GM12878 (cell line): ENCODE data around the gene SIK1. TPM values are rescaled to one million over a fixed set of nuclear protein-coding genes. Genes with fewer than 3 reads are reported as not detected.

Experiments
- ATAC-seq: fragments of 200-7000 bp; cut with Tn5 transposase; 3 replicates; pipeline ENCODE4 v1.9.1; 2020; ENCODE audit warnings: mild to moderate bottlenecking, moderate library complexity
- BruUV-seq: library from RNA; stranded (reverse); fragments of 400-500 nt; replicated peaks from 2 replicates; lab custom pipeline; 2021; lab: Mats Ljungman, UMichigan
- CTCF ChIA-PET: fragments of 300-600 bp; sonication (Branson Sonifier 250); formaldehyde crosslinking; extraction: SDS; loops from one replicate; lab custom pipeline; 2021; ENCODE audit warnings: inconsistent platforms; lab: Yijun Ruan, JAX
- POLR2A ChIA-PET: fragments of 350-600 bp; formaldehyde crosslinking; extraction: SDS; loops from one replicate; lab custom pipeline; 2021; ENCODE audit warnings: inconsistent platforms; lab: Charles Lee
- RAD21 ChIA-PET: fragments of 300-600 bp; sonication (Branson Sonifier 250); formaldehyde crosslinking; loops from one replicate; lab custom pipeline; 2023; ENCODE audit warnings: antibody characterized with exemption; ENCODE audit not compliant: unreplicated experiment; lab: Charles Lee
- SMC1A ChIA-PET: fragments of 300-600 bp; sonication (Branson Sonifier 250); formaldehyde crosslinking; loops from one replicate; lab custom pipeline; 2023; ENCODE audit not compliant: unreplicated experiment, uncharacterized antibody; lab: Charles Lee
- DNase-seq: peaks from one replicate; pipeline ENCODE4 v3.0.0-alpha.2; 2011; ENCODE audit warnings: low read depth, low spot score
- FAIRE-seq: peaks from 3 replicates; lab custom pipeline; 2011; peaks lifted over from hg19 to GRCh38; lab: Jason Lieb, UNC
- H2AFZ ChIP-seq: 2 replicates; pipeline ENCODE4 v1.6.0; 2011; ENCODE audit warnings: low read depth, low read length, control low read depth; ENCODE audit not compliant: control insufficient read depth
- H3K27ac ChIP-seq: 2 replicates; pipeline ENCODE4 v1.5.1; 2011; ENCODE audit warnings: control low read depth; ENCODE audit not compliant: control insufficient read depth, insufficient read depth
- H3K27me3 ChIP-seq, 2 experiments: replicated peaks in 1 of 2; 2 replicates each; pipeline versions ENCODE4 v1.6.0 to v1.6.1; 2011; ENCODE audit warnings: low read length in 1 of 2; ENCODE audit not compliant: control insufficient read depth in 2 of 2, insufficient read depth in 2 of 2
- H3K36me3 ChIP-seq, 2 experiments: 2 replicates each; pipeline ENCODE4 v1.5.1; 2011; ENCODE audit warnings: low read length in 1 of 2; ENCODE audit not compliant: control insufficient read depth in 2 of 2, insufficient read depth in 2 of 2
- H3K4me1 ChIP-seq: 2 replicates; pipeline ENCODE4 v1.6.1; 2011; ENCODE audit warnings: mild to moderate bottlenecking, low read length, moderate library complexity, mixed read lengths; ENCODE audit not compliant: control insufficient read depth, insufficient read depth
- H3K4me2 ChIP-seq: 2 replicates; pipeline ENCODE4 v1.6.0; 2011; ENCODE audit warnings: control low read depth; ENCODE audit not compliant: control insufficient read depth, insufficient read depth
- H3K4me3 ChIP-seq: fragments of 200-600 bp; sonication (generic); 2 replicates; pipeline ENCODE4 v1.5.1; 2016
- H3K79me2 ChIP-seq: 2 replicates; pipeline ENCODE4 v1.6.0; 2011; ENCODE audit warnings: low read length; ENCODE audit not compliant: control insufficient read depth, insufficient read depth
- H3K9ac ChIP-seq: 2 replicates; pipeline ENCODE4 v1.8.0; 2011; ENCODE audit warnings: low read length, control low read depth, mixed read lengths; ENCODE audit not compliant: control insufficient read depth, insufficient read depth
- H3K9me3 ChIP-seq: replicated peaks from 3 replicates; pipeline ENCODE4 v1.5.1; 2011; ENCODE audit warnings: mild to moderate bottlenecking, low read length; ENCODE audit not compliant: control insufficient read depth, insufficient read depth
- H4K20me1 ChIP-seq: 2 replicates; pipeline ENCODE4 v1.6.0; 2011; ENCODE audit not compliant: control insufficient read depth, insufficient read depth
- ATF2 ChIP-seq: IDR thresholded peaks from 2 replicates; pipeline ENCODE4 v1.6.1; 2012; ENCODE audit warnings: low read length, inconsistent platforms
- CEBPZ ChIP-seq: fragments of 150-350 bp; IDR thresholded peaks from 2 replicates; pipeline ENCODE4 v1.6.1; 2016; ENCODE audit warnings: low read depth, low read length
- IRF3 ChIP-seq: fragments of 450-650 bp; IDR thresholded peaks from 2 replicates; pipeline ENCODE4 v1.6.1; 2014; ENCODE audit warnings: mild to moderate bottlenecking
- IRF4 ChIP-seq: IDR thresholded peaks from 2 replicates; pipeline ENCODE4 v1.6.1; 2011; ENCODE audit warnings: low read depth, low read length
- NBN ChIP-seq: fragments of 450-650 bp; IDR thresholded peaks from 2 replicates; pipeline ENCODE4 v1.6.1; 2016
- NR2C2 ChIP-seq: IDR thresholded peaks from 2 replicates; pipeline ENCODE4 v1.6.1; 2011; ENCODE audit warnings: borderline replicate concordance, low read depth; ENCODE audit not compliant: control insufficient read depth, insufficient read length
- NRF1 ChIP-seq: conservative IDR thresholded peaks from 2 replicates; pipeline ENCODE4 v1.6.1; 2011; ENCODE audit warnings: mild to moderate bottlenecking, low read depth, low read length, improper control_type of control experiment
- POLR2AphosphoS2 ChIP-seq: IDR thresholded peaks from 2 replicates; pipeline ENCODE4 v1.6.1; 2011; ENCODE audit warnings: low read depth, mild to moderate bottlenecking, low read length, improper control_type of control experiment, moderate library complexity
- RAD21 ChIP-seq: IDR thresholded peaks from 2 replicates; pipeline ENCODE4 v1.6.1; 2011; ENCODE audit warnings: mild to moderate bottlenecking, low read depth, low read length, moderate library complexity; ENCODE audit not compliant: insufficient read depth
- SREBF1 ChIP-seq: IDR thresholded peaks from 2 replicates; pipeline ENCODE4 v1.6.1; 2012; ENCODE audit warnings: mild to moderate bottlenecking, low read length
- TCF3 ChIP-seq: IDR thresholded peaks from 2 replicates; pipeline ENCODE4 v1.6.1; 2012; ENCODE audit warnings: low read depth, mild to moderate bottlenecking, low read length, borderline replicate concordance; ENCODE audit not compliant: insufficient read depth
- WGBS: methylation state at CpG from one replicate; pipeline ENCODE4 v1.1.6; 2016; ENCODE audit warnings: low lambda C conversion rate; ENCODE audit not compliant: insufficient replicate concordance, insufficient coverage; ENCODE audit errors: missing lambda C conversion rate; 5-methylcytosine and 5-hydroxymethylcytosine counted together
- in situ Hi-C: fragments of 300-500 bp; cut with MboI; formaldehyde crosslinking; loops from 9 replicates; pipeline ENCODE4 v1.14.3; 2018; ENCODE audit warnings: mixed read lengths
- intact Hi-C: fragments of 100-400 bp; cut with micrococcal nuclease; formaldehyde crosslinking; loops from one replicate; pipeline ENCODE4 v1.14.2; 2022; ENCODE audit not compliant: unreplicated experiment
- polyA plus RNA-seq, 11 experiments: library from polyadenylated mRNA; depleted of rRNA in 4 of 11; unstranded in 6 of 11; stranded (reverse) in 5 of 11; fragments of >200 nt; fragmentation: Nextera tagmentation in 4 of 11; fragmentation: Illumina TruSeq in 1 of 11; extraction: Ambion mirVana in 4 of 11; extraction: Trizol in 1 of 11; gene quantifications; 1 replicate in 1 of 11; 2 replicates in 10 of 11; pipeline versions ENCODE4 v1.2.1 to v1.2.3, GENCODE V29; 2011 to 2016; ENCODE audit warnings: inconsistent platforms in 2 of 11, missing spikeins in 2 of 11, low read depth in 1 of 11
- total RNA-seq, 4 experiments: library from RNA; depleted of rRNA in 3 of 4; stranded (reverse); fragments of >200 nt in 3 of 4; fragmentation: Illumina TruSeq in 1 of 4; extraction: Trizol in 1 of 4; gene quantifications; 2 replicates each; pipeline versions ENCODE4 v1.2.1 to v1.2.3, GENCODE V29; 2013 to 2021
- TF ChIP-seq, protein P1 (sequence below): IDR thresholded peaks from 2 replicates; pipeline ENCODE4 v1.6.1; 2011; ENCODE audit warnings: borderline replicate concordance, low read depth, mild to moderate bottlenecking, moderate library complexity, low read length; ENCODE audit not compliant: insufficient read depth, poor library complexity, severe bottlenecking

SIK1 gene
- total and polyA plus RNA-seq, 10 of the 15 experiments (the other 5 are each of a cell fraction or from before 2014, with no cell fraction given), result 0.03 to 7.3 (median 2.1) TPM; not detected in 2

DNA sequence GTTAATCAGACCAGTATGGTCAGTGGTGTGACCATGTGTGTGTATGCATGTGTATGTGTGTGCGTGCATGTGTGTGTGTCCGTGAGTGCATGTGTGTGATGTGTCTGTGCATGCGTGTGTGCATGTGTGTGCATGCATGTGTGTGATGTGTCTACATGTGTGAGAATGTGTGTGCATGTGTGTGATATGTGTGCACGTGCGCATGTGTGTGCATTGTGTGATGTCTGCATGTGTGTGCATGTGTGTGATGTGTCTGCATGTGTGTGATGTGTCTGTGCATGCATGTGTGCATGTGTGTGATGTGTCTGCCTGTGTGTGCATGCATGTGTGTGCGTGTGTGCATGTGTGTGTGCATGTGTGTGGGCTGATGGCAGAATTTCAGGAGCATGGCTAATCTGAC is 58.2 kb downstream of the SIK1 start:
- H3K9me3 ChIP-seq, result no peaks in the 10 kb centered on the region
- 0 out of 2 replicates have a peak overlapping the region, but pooled peaks have one; percentile 66 for H3K4me2 ChIP-seq
- H2AFZ ChIP-seq, result no peak overlapping the region
- no TSS peak for BruUV-seq
- TF ChIP-seq NBN (no peak), ATF2 (no peak), CEBPZ (no peak), NR2C2 (peak; percentile 39), SREBF1 (no peak), POLR2AphosphoS2 (no peak), RAD21 (no peak), NRF1 (no peak), IRF4 (no peak; the same call in 1 of the 2 replicates), TCF3 (peak; percentile 52; the same call in 1 of the 2 replicates), IRF3 (no peak)
- TF ChIP-seq, protein P1, sequence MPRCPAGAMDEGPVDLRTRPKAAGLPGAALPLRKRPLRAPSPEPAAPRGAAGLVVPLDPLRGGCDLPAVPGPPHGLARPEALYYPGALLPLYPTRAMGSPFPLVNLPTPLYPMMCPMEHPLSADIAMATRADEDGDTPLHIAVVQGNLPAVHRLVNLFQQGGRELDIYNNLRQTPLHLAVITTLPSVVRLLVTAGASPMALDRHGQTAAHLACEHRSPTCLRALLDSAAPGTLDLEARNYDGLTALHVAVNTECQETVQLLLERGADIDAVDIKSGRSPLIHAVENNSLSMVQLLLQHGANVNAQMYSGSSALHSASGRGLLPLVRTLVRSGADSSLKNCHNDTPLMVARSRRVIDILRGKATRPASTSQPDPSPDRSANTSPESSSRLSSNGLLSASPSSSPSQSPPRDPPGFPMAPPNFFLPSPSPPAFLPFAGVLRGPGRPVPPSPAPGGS, result peak; percentile 90
- H3K4me3 ChIP-seq, result no peak overlapping the region
- no peaks in the 10 kb centered on the region; a peak in 2 of 4 replicates for H3K27me3 ChIP-seq
- SMC1A ChIA-PET, result interaction anchor here (0.7 kb wide), 1 partner anchor 15 kb away, joined by 4 read pairs; no protein-coding TSS in a partner anchor
- RAD21 ChIA-PET, result no interaction called here
- DNase-seq, result no peak
- no peak overlapping the region for H3K27ac ChIP-seq
- FAIRE-seq, result peak; percentile 27
- 69% methylated on average over 6 of the region's 6 CpGs for WGBS
- in situ Hi-C loops (no loop called here), intact Hi-C loops (no loop called here)
- H3K4me1 ChIP-seq, result peaks cover 22% of the 10 kb centered on the region
- H3K36me3 ChIP-seq, result no peaks in the 10 kb centered on the region
- H3K9ac ChIP-seq, result no peak overlapping the region
- H3K79me2 ChIP-seq, result no peaks in the 10 kb centered on the region
- CTCF ChIA-PET, result interaction anchor here (1.0 to 3.1 kb wide), 2 partner anchors 11 to 12 kb away, joined by 4 to 12 read pairs; no protein-coding TSS in a partner anchor
- H4K20me1 ChIP-seq, result no peaks in the 10 kb centered on the region
- ATAC-seq, result no peak
- POLR2A ChIA-PET, result interaction anchor here (1.1 to 2.1 kb wide), 3 partner anchors 13 to 16 kb away, joined by 3 to 6 read pairs (median 5); no protein-coding TSS in a partner anchor
